ENCODE data around the gene JUP. TPM values are rescaled to one million over a fixed set of nuclear protein-coding genes. Genes with fewer than 3 reads are reported as not detected.

JUP gene
- total RNA-seq, 1 experiment from 2014 or later, result 352 TPM

GRCh38 chr17:41779954-41780353 is 6.6 kb downstream of the JUP start:
- ChIA-PET CTCF (interaction anchor here (0.6 kb wide), 1 partner anchor 11 kb away, joined by 3 read pairs; no protein-coding TSS in a partner anchor), POLR2A (interaction anchor here (0.6 to 0.7 kb wide), 2 partner anchors 8 to 10 kb away, joined by 6 to 7 read pairs; no protein-coding TSS in a partner anchor)
- Histone ChIP-seq H3K36me3 (ENCODE audit: control insufficient read depth, insufficient read depth, low read length) (no peaks in the 10 kb centered on the region), H3K27ac (ENCODE audit: low read length) (0 out of 2 replicates have a peak overlapping the region, but pooled peaks have one; percentile 1), H3K4me3 (ENCODE audit: low read depth in 2 of 2, low read length in 2 of 2) (no peak overlapping the region), H3K9me3 (ENCODE audit: control insufficient read depth, insufficient read depth, low read depth, low read length) (no peaks in the 10 kb centered on the region), H3K27me3 (ENCODE audit: control insufficient read depth, insufficient read depth, low read length) (no peaks in the 10 kb centered on the region), H3K4me1 (ENCODE audit: control insufficient read depth, insufficient read depth, low read length) (peaks cover 71% of the 10 kb centered on the region)
- intact Hi-C loops (cut with micrococcal nuclease; ENCODE audit: unreplicated experiment), result loop anchor here (2.0 kb wide), 1 partner anchor 21 kb away; no protein-coding TSS in a partner anchor
- no TSS peak for BruUV-seq (replicated peaks)
- in situ Hi-C loops (cut with HindIII; ENCODE audit: low pct_unique_long_range_greater_than_20kb, low sequenced_read_pairs), result no loop called here
- TF ChIP-seq POLR2AphosphoS5 (IDR thresholded peaks at IDR 0.05; ENCODE audit: low read depth, low read length), result no peak
- no peak for TF ChIP-seq TCF7L2 (IDR thresholded peaks at IDR 0.05; ENCODE audit: low read depth, low read length)
- DNase-seq (ENCODE audit: low read depth, low spot score) (no peak), ATAC-seq (no peak)

GRCh38 chr17:41777574-41778188 is 8.8 kb downstream of the JUP start:
- no peak; a peak in 1 of 4 replicates for TF ChIP-seq REST (IDR thresholded peaks at IDR 0.05; ENCODE audit: insufficient read depth in 1 of 2, low read depth in 2 of 2, low read length in 1 of 2)
- peak; percentile 83 for TF ChIP-seq TCF7L2 (IDR thresholded peaks at IDR 0.05; ENCODE audit: low read depth, low read length)
- peak; percentile 79 for TF ChIP-seq POLR2AphosphoS5 (IDR thresholded peaks at IDR 0.05; ENCODE audit: low read depth, low read length)
- TF ChIP-seq CTCF (IDR thresholded peaks at IDR 0.05), result no peak
- TF ChIP-seq SIN3A (IDR thresholded peaks at IDR 0.05; ENCODE audit: borderline replicate concordance, insufficient read depth, low read depth, low read length), result no peak; the same call in 1 of the 2 replicates
- peak; percentile 87 for ATAC-seq
- Histone ChIP-seq H3K4me1 (ENCODE audit: control insufficient read depth, insufficient read depth, low read length) (peaks cover 72% of the 10 kb centered on the region), H3K27me3 (ENCODE audit: control insufficient read depth, insufficient read depth, low read length) (no peaks in the 10 kb centered on the region), H3K36me3 (ENCODE audit: control insufficient read depth, insufficient read depth, low read length) (no peaks in the 10 kb centered on the region), H3K9me3 (ENCODE audit: control insufficient read depth, insufficient read depth, low read depth, low read length) (no peaks in the 10 kb centered on the region), H3K27ac (ENCODE audit: low read length) (peak overlapping the region; percentile 94), H3K4me3 (ENCODE audit: low read depth in 2 of 2, low read length in 2 of 2) (peak overlapping the region; percentile 1 to 17; a peak in 2 of 4 replicates)
- peak; percentile 69 for DNase-seq (ENCODE audit: low read depth, low spot score)
- POLR2A ChIA-PET, result interaction anchor here (0.7 to 1.9 kb wide), 4 partner anchors 9 to 27 kb away, joined by 3 to 14 read pairs (median 4); partner anchors contain the start of gene JUP
- no TSS peak for BruUV-seq (replicated peaks)
- intact Hi-C loops (cut with micrococcal nuclease; ENCODE audit: unreplicated experiment) (loop anchor here (2.0 kb wide), 1 partner anchor 23 kb away; no protein-coding TSS in a partner anchor), in situ Hi-C loops (cut with HindIII; ENCODE audit: low pct_unique_long_range_greater_than_20kb, low sequenced_read_pairs) (no loop called here)
- CTCF ChIA-PET, result interaction anchor here (0.6 to 1.9 kb wide), 5 partner anchors 8 to 314 kb away, joined by 3 to 26 read pairs (median 6); partner anchors contain the start of gene JUP
